Measurements from ENCODE around the gene CYP2S1. TPM values are rescaled to one million over a fixed set of nuclear protein-coding genes. Genes with fewer than 3 reads are reported as not detected.

Gene CYP2S1
- total RNA-seq, 1 experiment from 2014 or later, result 6.8 TPM

DNA sequence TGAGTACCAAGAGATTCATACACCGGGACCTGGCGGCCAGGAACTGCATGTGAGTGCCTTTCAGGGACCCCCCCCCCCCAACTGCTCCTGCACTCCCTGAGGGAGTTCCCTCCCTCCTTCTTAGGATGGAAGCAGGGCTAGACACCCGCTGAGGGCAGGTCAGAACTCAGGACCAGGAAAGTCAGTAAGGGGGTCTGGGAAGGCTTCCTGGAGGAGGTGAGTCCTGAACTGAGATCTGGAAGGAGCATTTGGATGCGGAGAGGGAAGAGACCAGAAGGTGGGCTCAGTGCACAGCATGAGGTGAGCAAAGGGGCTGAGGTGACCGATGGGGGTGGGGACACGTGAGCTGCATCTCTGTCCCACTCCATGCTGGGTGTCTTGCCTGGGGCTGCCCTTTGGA is 60.6 kb downstream of the CYP2S1 start:
- H3K27me3 ChIP-seq (ENCODE audit: insufficient read depth, low read depth), result no peaks in the 10 kb centered on the region
- no peaks in the 10 kb centered on the region for H4K20me1 ChIP-seq (ENCODE audit: insufficient read depth)
- no TSS peak for BruUV-seq (replicated peaks)
- no peaks in the 10 kb centered on the region for H3K4me1 ChIP-seq (replicated peaks; ENCODE audit: insufficient read depth)
- no peaks in the 10 kb centered on the region for H3K9me2 ChIP-seq (ENCODE audit: insufficient read depth)
- no peak overlapping the region for H3K4me2 ChIP-seq
- ChIA-PET CTCF (no interaction called here), POLR2A (ENCODE audit: unreplicated experiment) (no interaction called here)
- H3K4me3 ChIP-seq, result no peak overlapping the region
- H2AFZ ChIP-seq, result no peak overlapping the region
- no peak for TF ChIP-seq EZH2 (IDR thresholded peaks at IDR 0.05; ENCODE audit: low read depth)
- TF ChIP-seq, protein P1, sequence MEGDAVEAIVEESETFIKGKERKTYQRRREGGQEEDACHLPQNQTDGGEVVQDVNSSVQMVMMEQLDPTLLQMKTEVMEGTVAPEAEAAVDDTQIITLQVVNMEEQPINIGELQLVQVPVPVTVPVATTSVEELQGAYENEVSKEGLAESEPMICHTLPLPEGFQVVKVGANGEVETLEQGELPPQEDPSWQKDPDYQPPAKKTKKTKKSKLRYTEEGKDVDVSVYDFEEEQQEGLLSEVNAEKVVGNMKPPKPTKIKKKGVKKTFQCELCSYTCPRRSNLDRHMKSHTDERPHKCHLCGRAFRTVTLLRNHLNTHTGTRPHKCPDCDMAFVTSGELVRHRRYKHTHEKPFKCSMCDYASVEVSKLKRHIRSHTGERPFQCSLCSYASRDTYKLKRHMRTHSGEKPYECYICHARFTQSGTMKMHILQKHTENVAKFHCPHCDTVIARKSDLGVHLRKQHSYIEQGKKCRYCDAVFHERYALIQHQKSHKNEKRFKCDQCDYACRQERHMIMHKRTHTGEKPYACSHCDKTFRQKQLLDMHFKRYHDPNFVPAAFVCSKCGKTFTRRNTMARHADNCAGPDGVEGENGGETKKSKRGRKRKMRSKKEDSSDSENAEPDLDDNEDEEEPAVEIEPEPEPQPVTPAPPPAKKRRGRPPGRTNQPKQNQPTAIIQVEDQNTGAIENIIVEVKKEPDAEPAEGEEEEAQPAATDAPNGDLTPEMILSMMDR (conservative IDR thresholded peaks at IDR 0.05), result no peak
- H3K36me3 ChIP-seq (ENCODE audit: low read depth), result no peaks in the 10 kb centered on the region
- no peak for DNase-seq
- no peaks in the 10 kb centered on the region; the same call in 1 of the 2 replicates for H3F3A ChIP-seq (ENCODE audit: insufficient read depth, low read depth)
- no peaks in the 10 kb centered on the region for H3K79me2 ChIP-seq (ENCODE audit: low read depth)
- no peak overlapping the region for H3K27ac ChIP-seq
- no peaks in the 10 kb centered on the region for H3K9me3 ChIP-seq (ENCODE audit: insufficient read depth, low read depth)
- intact Hi-C loops (cut with micrococcal nuclease; ENCODE audit: unreplicated experiment), result no loop called here

DNA sequence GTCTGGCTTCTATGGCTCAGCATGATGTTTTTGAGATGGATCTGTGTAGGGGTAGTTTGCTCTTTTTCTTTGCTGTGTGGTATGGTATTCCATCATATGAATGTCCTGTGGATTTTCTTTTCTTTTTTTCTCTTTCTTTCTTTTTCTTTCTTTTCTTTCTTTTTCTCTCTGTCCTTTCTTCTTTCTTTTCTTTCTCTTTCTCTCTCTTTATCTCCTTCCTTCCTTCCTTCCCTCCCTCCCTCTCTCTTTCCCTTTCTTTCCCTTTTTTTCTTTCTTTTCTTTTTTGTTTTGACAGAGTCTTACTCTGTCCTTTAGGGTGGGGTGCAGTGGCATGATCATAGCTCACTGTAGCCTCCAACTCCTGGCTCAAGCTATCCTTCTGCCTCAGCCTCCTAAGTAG is 62.2 kb downstream of the CYP2S1 start:
- ChIA-PET CTCF (no interaction called here), POLR2A (ENCODE audit: unreplicated experiment) (no interaction called here)
- Histone ChIP-seq H2AFZ (no peak overlapping the region), H3K4me2 (no peak overlapping the region), H3K4me3 (no peak overlapping the region), H3K27me3 (ENCODE audit: insufficient read depth, low read depth) (no peaks in the 10 kb centered on the region), H3K9me2 (ENCODE audit: insufficient read depth) (no peaks in the 10 kb centered on the region), H4K20me1 (ENCODE audit: insufficient read depth) (no peaks in the 10 kb centered on the region), H3K9me3 (ENCODE audit: insufficient read depth, low read depth) (no peaks in the 10 kb centered on the region), H3K4me1 (replicated peaks; ENCODE audit: insufficient read depth) (no peaks in the 10 kb centered on the region), H3K79me2 (ENCODE audit: low read depth) (no peaks in the 10 kb centered on the region), H3K36me3 (ENCODE audit: low read depth) (no peaks in the 10 kb centered on the region), H3K27ac (no peak overlapping the region), H3F3A (ENCODE audit: insufficient read depth, low read depth) (no peaks in the 10 kb centered on the region; the same call in 1 of the 2 replicates)
- intact Hi-C loops (cut with micrococcal nuclease; ENCODE audit: unreplicated experiment), result no loop called here
- TF ChIP-seq, protein P1 (conservative IDR thresholded peaks at IDR 0.05), result no peak
- TF ChIP-seq EZH2 (IDR thresholded peaks at IDR 0.05; ENCODE audit: low read depth), result no peak
- no peak for DNase-seq
- no TSS peak for BruUV-seq (replicated peaks)

Other genes with a start within 250 kb of the CYP2S1 start
- gene CYP2B6, start 201.9 kb upstream of the CYP2S1 start, total RNA-seq (2021), result not detected in 2 replicates
- not detected in 2 replicates for gene CYP2A13, start 104.8 kb upstream of the CYP2S1 start, total RNA-seq (2021)
- gene CYP2F1, start 78.8 kb upstream of the CYP2S1 start, total RNA-seq (2021), result not detected in 2 replicates
- 236 and 271 TPM in 2 replicates for gene AXL, start 26.0 kb downstream of the CYP2S1 start, total RNA-seq (2021)
- 248 and 266 TPM in 2 replicates for gene HNRNPUL1, start 71.2 kb downstream of the CYP2S1 start, total RNA-seq (2021)
- 24.1 and 26.4 TPM in 2 replicates for gene CCDC97, start 117.0 kb downstream of the CYP2S1 start, total RNA-seq (2021)
- 67.9 and 74.9 TPM in 2 replicates for gene TGFB1, start 160.7 kb downstream of the CYP2S1 start, total RNA-seq (2021)
- gene B9D2, start 170.9 kb downstream of the CYP2S1 start, total RNA-seq (2021), result 8.0 and 10.8 TPM in 2 replicates
- gene TMEM91, start 183.3 kb downstream of the CYP2S1 start, total RNA-seq (2021), result 21.9 and 31.0 TPM in 2 replicates
- gene EXOSC5, start 204.1 kb downstream of the CYP2S1 start, total RNA-seq (2021), result 37.7 and 43.7 TPM in 2 replicates
- gene BCKDHA, start 204.6 kb downstream of the CYP2S1 start, total RNA-seq (2021), result 26.3 and 28.4 TPM in 2 replicates
- 0.20 TPM in 1 of 2 replicates, not detected in the other for gene B3GNT8, start 234.2 kb downstream of the CYP2S1 start, total RNA-seq (2021)
- gene DMAC2, start 246.7 kb downstream of the CYP2S1 start, total RNA-seq (2021), result 38.6 and 42.6 TPM in 2 replicates
- not detected in 2 replicates for gene ERICH4, start 249.9 kb downstream of the CYP2S1 start, total RNA-seq (2021)

All from PC-9 (cell line).